IMR-90 (cell line): ENCODE measurements around the gene DDX39A. TPM values are rescaled to one million over a fixed set of nuclear protein-coding genes. Genes with fewer than 3 reads are reported as not detected.

Source experiments
- ATAC-seq: fragments of 200-7000 bp; cut with Tn5 transposase; 2 replicates; pipeline ENCODE4 v1.9.1; 2020; ENCODE audit warnings: low read depth, mild to moderate bottlenecking, moderate library complexity
- BruUV-seq: library from RNA; stranded (reverse); fragments of 400-500 nt; replicated peaks from 2 replicates; lab custom pipeline; 2021; lab: Mats Ljungman, UMichigan
- CTCF ChIA-PET: fragments of 300-600 bp; formaldehyde crosslinking; extraction: SDS; loops from one replicate; lab custom pipeline; 2021; ENCODE audit warnings: antibody characterized with exemption; lab: Yijun Ruan, JAX
- POLR2A ChIA-PET: fragments of 300-600 bp; sonication (Branson Sonifier 250); formaldehyde crosslinking; loops from one replicate; lab custom pipeline; 2022; ENCODE audit warnings: antibody characterized with exemption; ENCODE audit not compliant: unreplicated experiment; lab: Charles Lee
- DNase-seq: peaks from one replicate; pipeline ENCODE4 v3.0.0; 2013
- H2AFZ ChIP-seq: replicated peaks from 2 replicates; pipeline ENCODE3; 2013; ENCODE audit warnings: low read length, mild to moderate bottlenecking; ENCODE audit not compliant: poor library complexity
- H2AK5ac ChIP-seq: 2 replicates; pipeline ENCODE4 v1.6.1; 2013; ENCODE audit warnings: low read depth, low read length, inconsistent platforms
- H2AK9ac ChIP-seq: replicated peaks from 2 replicates; pipeline ENCODE3; 2013; ENCODE audit warnings: mild to moderate bottlenecking, low read depth, low read length, moderate library complexity; ENCODE audit not compliant: poor library complexity
- H2BK120ac ChIP-seq: 2 replicates; pipeline ENCODE4 v1.6.1; 2013; ENCODE audit warnings: low read depth, low read length, inconsistent platforms
- H2BK15ac ChIP-seq: 3 replicates; pipeline ENCODE4 v1.6.1; 2013; ENCODE audit warnings: low read depth, low read length, inconsistent platforms
- H2BK20ac ChIP-seq: 2 replicates; pipeline ENCODE4 v1.6.1; 2013; ENCODE audit warnings: low read depth, mild to moderate bottlenecking, inconsistent platforms, low read length, moderate library complexity
- H2BK5ac ChIP-seq: 2 replicates; pipeline ENCODE4 v1.6.1; 2013; ENCODE audit warnings: mild to moderate bottlenecking, low read depth, low read length, inconsistent platforms; ENCODE audit not compliant: poor library complexity, severe bottlenecking
- H3K14ac ChIP-seq: replicated peaks from 2 replicates; pipeline ENCODE4 v1.6.1; 2013; ENCODE audit warnings: low read depth, low read length, inconsistent platforms
- H3K18ac ChIP-seq: 2 replicates; pipeline ENCODE4 v1.6.1; 2013; ENCODE audit warnings: low read depth, low read length, control low read depth
- H3K23ac ChIP-seq: 2 replicates; pipeline ENCODE4 v1.6.1; 2013; ENCODE audit warnings: low read depth, low read length, inconsistent platforms
- H3K27ac ChIP-seq: 2 replicates; pipeline ENCODE4 v1.5.1; 2013; ENCODE audit warnings: mild to moderate bottlenecking, control low read depth, low read length; ENCODE audit not compliant: insufficient read depth
- H3K27me3 ChIP-seq: 2 replicates; pipeline ENCODE4 v1.6.1; 2013; ENCODE audit warnings: low read length; ENCODE audit not compliant: control insufficient read depth, insufficient read depth
- H3K36me3 ChIP-seq: 2 replicates; pipeline ENCODE4 v1.6.1; 2013; ENCODE audit warnings: low read length, mixed read lengths; ENCODE audit not compliant: control insufficient read depth, insufficient read depth
- H3K4ac ChIP-seq: 2 replicates; pipeline ENCODE4 v1.6.1; 2013; ENCODE audit warnings: low read depth, low read length, inconsistent platforms
- H3K4me1 ChIP-seq: 2 replicates; pipeline ENCODE4 v1.6.1; 2013; ENCODE audit warnings: low read length, mixed read lengths; ENCODE audit not compliant: control insufficient read depth, insufficient read depth
- H3K4me2 ChIP-seq: 2 replicates; pipeline ENCODE4 v1.6.1; 2013; ENCODE audit warnings: low read depth, mild to moderate bottlenecking, control low read depth, low read length, moderate library complexity
- H3K4me3 ChIP-seq: 2 replicates; pipeline ENCODE4 v1.5.1; 2013; ENCODE audit warnings: low read depth, mild to moderate bottlenecking, control low read depth, low read length, moderate library complexity; ENCODE audit not compliant: insufficient read depth
- H3K56ac ChIP-seq: 2 replicates; pipeline ENCODE4 v1.6.1; 2013; ENCODE audit warnings: low read length, inconsistent platforms; ENCODE audit not compliant: insufficient read depth; ENCODE audit errors: extremely low read depth
- H3K79me1 ChIP-seq, 2 experiments: 2 replicates each; pipeline ENCODE4 v1.6.1; 2013; ENCODE audit warnings: low read length in 2 of 2, inconsistent platforms in 1 of 2, low read depth in 1 of 2
- H3K9ac ChIP-seq: 2 replicates; pipeline ENCODE4 v1.6.1; 2013; ENCODE audit warnings: low read depth, low read length, control low read depth
- H3K9me1 ChIP-seq: 2 replicates; pipeline ENCODE4 v1.6.1; 2013; ENCODE audit warnings: low read length, inconsistent platforms; ENCODE audit not compliant: insufficient read depth
- H3K9me3 ChIP-seq: 2 replicates; pipeline ENCODE4 v1.6.1; 2013; ENCODE audit warnings: low read length; ENCODE audit not compliant: control insufficient read depth, insufficient read depth
- H4K20me1 ChIP-seq: 2 replicates; pipeline ENCODE4 v1.6.1; 2013; ENCODE audit warnings: low read length, inconsistent platforms; ENCODE audit not compliant: insufficient read depth
- H4K5ac ChIP-seq: 2 replicates; pipeline ENCODE4 v1.6.1; 2013; ENCODE audit warnings: mild to moderate bottlenecking, low read depth, low read length, control low read depth
- H4K8ac ChIP-seq, 2 experiments: 2 replicates each; pipeline ENCODE4 v1.6.1; 2013; ENCODE audit warnings: low read depth in 2 of 2, low read length in 2 of 2, control low read depth in 1 of 2, inconsistent platforms in 1 of 2
- H4K91ac ChIP-seq: 2 replicates; pipeline ENCODE4 v1.6.1; 2013; ENCODE audit warnings: low read depth, low read length, inconsistent platforms; ENCODE audit not compliant: insufficient read depth
- BHLHE40 ChIP-seq: fragments of 150-350 bp; IDR thresholded peaks from 2 replicates; pipeline ENCODE4 v1.6.1; 2016; ENCODE audit warnings: mild to moderate bottlenecking, low read depth, low read length
- CEBPB ChIP-seq: IDR thresholded peaks from 2 replicates; pipeline ENCODE4 v1.6.1; 2012; ENCODE audit warnings: low read depth, low read length, improper control_type of control experiment
- CHD1 ChIP-seq: IDR thresholded peaks from 2 replicates; pipeline ENCODE4 v1.6.1; 2012; ENCODE audit warnings: low read depth, low read length, improper control_type of control experiment
- CTCF ChIP-seq: conservative IDR thresholded peaks from 2 replicates; pipeline ENCODE4 v1.5.1; 2012; ENCODE audit warnings: mild to moderate bottlenecking, low read depth, low read length, improper control_type of control experiment
- FOS ChIP-seq: fragments of 150-350 bp; IDR thresholded peaks from 2 replicates; pipeline ENCODE4 v1.6.1; 2016; ENCODE audit warnings: low read depth, low read length
- MAFK ChIP-seq: IDR thresholded peaks from 2 replicates; pipeline ENCODE4 v1.6.1; 2012; ENCODE audit warnings: low read depth, low read length, improper control_type of control experiment
- MAZ ChIP-seq: IDR thresholded peaks from 2 replicates; pipeline ENCODE4 v1.6.1; 2012; ENCODE audit warnings: low read depth, mild to moderate bottlenecking, low read length, improper control_type of control experiment, moderate library complexity, borderline replicate concordance
- MXI1 ChIP-seq: IDR thresholded peaks from 2 replicates; pipeline ENCODE4 v1.6.1; 2012; ENCODE audit warnings: low read depth, mild to moderate bottlenecking, low read length, moderate library complexity, borderline replicate concordance
- NFE2L2 ChIP-seq: fragments of 150-350 bp; IDR thresholded peaks from 2 replicates; pipeline ENCODE4 v1.6.1; 2016; ENCODE audit warnings: low read depth, mild to moderate bottlenecking, low read length
- POLR2A ChIP-seq: IDR thresholded peaks from 2 replicates; pipeline ENCODE4 v1.6.1; 2012; ENCODE audit warnings: mild to moderate bottlenecking, low read depth, low read length
- RAD21 ChIP-seq: IDR thresholded peaks from 2 replicates; pipeline ENCODE4 v1.6.1; 2012; ENCODE audit warnings: low read length, improper control_type of control experiment
- RCOR1 ChIP-seq: IDR thresholded peaks from 2 replicates; pipeline ENCODE4 v1.6.1; 2012; ENCODE audit warnings: mild to moderate bottlenecking, low read length, improper control_type of control experiment; ENCODE audit not compliant: insufficient replicate concordance
- RFX5 ChIP-seq: IDR thresholded peaks from 2 replicates; pipeline ENCODE4 v1.8.0; 2012; ENCODE audit warnings: low read depth, mild to moderate bottlenecking, low read length, moderate library complexity
- SMC3 ChIP-seq: fragments of 150-350 bp; IDR thresholded peaks from 2 replicates; pipeline ENCODE4 v1.6.1; 2016; ENCODE audit warnings: low read depth, mild to moderate bottlenecking, antibody characterized with exemption, low read length, moderate library complexity
- WGBS, 2 experiments: methylation state at CpG; one replicate each; pipeline versions ENCODE4 v1.1.5 to v1.1.7; 2013; ENCODE audit warnings: missing lambda C conversion rate in 2 of 2; ENCODE audit not compliant: insufficient read length in 1 of 2; ENCODE audit errors: extremely low coverage in 2 of 2; 5-methylcytosine and 5-hydroxymethylcytosine counted together
- dilution Hi-C: fragments of 300-500 bp; cut with HindIII; formaldehyde crosslinking; loops from one replicate; pipeline ENCODE4 v1.14.3; 2018; ENCODE audit warnings: low sequenced_read_pairs; ENCODE audit not compliant: unreplicated experiment
- in situ Hi-C: fragments of 300-500 bp; cut with MboI; formaldehyde crosslinking; loops from 3 replicates; pipeline ENCODE4 v1.14.3; 2019; ENCODE audit warnings: low sequenced_read_pairs, inconsistent platforms, mixed read lengths
- intact Hi-C: fragments of 100-400 bp; cut with micrococcal nuclease; formaldehyde crosslinking; loops from 2 replicates; pipeline ENCODE4 v1.10.0; 2022
- polyA plus RNA-seq, 3 experiments: library from polyadenylated mRNA; depleted of rRNA; stranded (reverse); fragments of >200 nt; gene quantifications; 2 replicates each; pipeline ENCODE4 v1.2.3, GENCODE V29; 2012; ENCODE audit warnings: low replicate concordance in 1 of 3
- total RNA-seq: library from RNA; depleted of rRNA; stranded (reverse); fragments of >200 nt; gene quantifications from 2 replicates; pipeline ENCODE4 v1.2.3, GENCODE V29; 2012
- TF ChIP-seq, protein P1 (sequence below): fragments of 150-350 bp; IDR thresholded peaks from 2 replicates; pipeline ENCODE4 v1.6.1; 2016; ENCODE audit warnings: low read depth, mild to moderate bottlenecking, low read length, moderate library complexity, borderline replicate concordance

DDX39A gene
- total and polyA plus RNA-seq, 2 of the 4 experiments (the other 2 are of a cell fraction): 82.5 to 83.0 TPM

GRCh38 chr19:14441041-14441938 is 22.1 kb upstream of the DDX39A start:
- ATAC-seq: no peak
- Histone ChIP-seq H3K27ac (no peak overlapping the region), H3K23ac (no peak overlapping the region), H2BK5ac (no peak overlapping the region), H3K4ac (no peak overlapping the region), H3K18ac (no peak overlapping the region), H2AK5ac (no peak overlapping the region), H2BK15ac (no peak overlapping the region), H4K5ac (no peak overlapping the region), H3K56ac (no peak overlapping the region), H2AK9ac (no peak overlapping the region), H3K36me3 (peaks cover 43% of the 10 kb centered on the region), H2BK20ac (no peak overlapping the region), H3K14ac (no peak overlapping the region), H2AFZ (no peak overlapping the region), H4K8ac (no peak overlapping the region), H3K4me3 (no peak overlapping the region), H4K20me1 (peaks cover 25% of the 10 kb centered on the region), H3K79me1 (peaks cover 10 to 66% of the 10 kb centered on the region in 2 experiments), H3K9ac (no peak overlapping the region), H3K27me3 (no peaks in the 10 kb centered on the region), H4K91ac (no peak overlapping the region), H3K4me2 (no peak overlapping the region), H3K4me1 (peaks cover 2% of the 10 kb centered on the region; the same call in 1 of the 2 replicates), H3K9me1 (peaks cover 28% of the 10 kb centered on the region), H3K9me3 (no peaks in the 10 kb centered on the region), H2BK120ac (no peak overlapping the region)
- in situ Hi-C loops: no loop called here
- CTCF ChIA-PET: no interaction called here
- dilution Hi-C loops: no loop called here
- POLR2A ChIA-PET: no interaction called here
- WGBS, 2 experiments: 90% methylated on average over 23 of the region's 34 CpGs; no CpG with 5 or more reads in 1 of the 2 experiments
- no TSS peak for BruUV-seq
- intact Hi-C loops: no loop called here
- DNase-seq: no peak
- no peak for TF ChIP-seq SMC3
- TF ChIP-seq CTCF: no peak
- no peak for TF ChIP-seq FOS
- TF ChIP-seq BHLHE40: no peak
- TF ChIP-seq MAZ: no peak
- no peak for TF ChIP-seq NFE2L2
- TF ChIP-seq CHD1: no peak
- TF ChIP-seq POLR2A: no peak
- TF ChIP-seq MXI1: no peak
- TF ChIP-seq RFX5: no peak
- no peak for TF ChIP-seq RCOR1
- TF ChIP-seq RAD21: no peak
- TF ChIP-seq, protein P1, sequence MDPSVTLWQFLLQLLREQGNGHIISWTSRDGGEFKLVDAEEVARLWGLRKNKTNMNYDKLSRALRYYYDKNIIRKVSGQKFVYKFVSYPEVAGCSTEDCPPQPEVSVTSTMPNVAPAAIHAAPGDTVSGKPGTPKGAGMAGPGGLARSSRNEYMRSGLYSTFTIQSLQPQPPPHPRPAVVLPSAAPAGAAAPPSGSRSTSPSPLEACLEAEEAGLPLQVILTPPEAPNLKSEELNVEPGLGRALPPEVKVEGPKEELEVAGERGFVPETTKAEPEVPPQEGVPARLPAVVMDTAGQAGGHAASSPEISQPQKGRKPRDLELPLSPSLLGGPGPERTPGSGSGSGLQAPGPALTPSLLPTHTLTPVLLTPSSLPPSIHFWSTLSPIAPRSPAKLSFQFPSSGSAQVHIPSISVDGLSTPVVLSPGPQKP: no peak
- TF ChIP-seq CEBPB: no peak
- TF ChIP-seq MAFK: no peak
